Measurements from ENCODE around the gene LACRT.

DNA sequence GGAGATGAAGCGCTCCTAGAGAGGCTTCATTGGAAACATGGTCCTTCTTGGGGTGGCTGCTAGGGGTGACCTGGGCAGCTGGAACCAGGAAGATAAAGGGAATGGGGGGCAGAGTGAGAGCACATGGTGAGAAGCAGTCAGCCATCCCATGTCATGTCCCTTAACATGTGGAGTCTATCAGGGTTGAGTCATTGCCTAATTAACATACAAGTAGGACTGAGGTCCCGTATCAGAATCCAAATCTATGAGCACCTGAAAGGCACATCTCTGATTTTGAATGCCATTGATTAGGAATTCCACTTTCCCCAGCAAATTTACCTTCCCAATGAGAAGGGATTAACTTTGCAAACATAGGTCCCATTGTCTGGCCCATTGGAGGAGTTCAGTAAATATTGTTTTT lies 25.9 kb downstream of the LACRT start:
- TF ChIP-seq, protein P1, sequence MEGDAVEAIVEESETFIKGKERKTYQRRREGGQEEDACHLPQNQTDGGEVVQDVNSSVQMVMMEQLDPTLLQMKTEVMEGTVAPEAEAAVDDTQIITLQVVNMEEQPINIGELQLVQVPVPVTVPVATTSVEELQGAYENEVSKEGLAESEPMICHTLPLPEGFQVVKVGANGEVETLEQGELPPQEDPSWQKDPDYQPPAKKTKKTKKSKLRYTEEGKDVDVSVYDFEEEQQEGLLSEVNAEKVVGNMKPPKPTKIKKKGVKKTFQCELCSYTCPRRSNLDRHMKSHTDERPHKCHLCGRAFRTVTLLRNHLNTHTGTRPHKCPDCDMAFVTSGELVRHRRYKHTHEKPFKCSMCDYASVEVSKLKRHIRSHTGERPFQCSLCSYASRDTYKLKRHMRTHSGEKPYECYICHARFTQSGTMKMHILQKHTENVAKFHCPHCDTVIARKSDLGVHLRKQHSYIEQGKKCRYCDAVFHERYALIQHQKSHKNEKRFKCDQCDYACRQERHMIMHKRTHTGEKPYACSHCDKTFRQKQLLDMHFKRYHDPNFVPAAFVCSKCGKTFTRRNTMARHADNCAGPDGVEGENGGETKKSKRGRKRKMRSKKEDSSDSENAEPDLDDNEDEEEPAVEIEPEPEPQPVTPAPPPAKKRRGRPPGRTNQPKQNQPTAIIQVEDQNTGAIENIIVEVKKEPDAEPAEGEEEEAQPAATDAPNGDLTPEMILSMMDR (optimal IDR thresholded peaks at IDR 0.05 in 1 of 3, IDR thresholded peaks at IDR 0.05 in 1 of 3, conservative IDR thresholded peaks at IDR 0.05 in 1 of 3; ENCODE audit: extremely low read depth in 1 of 3, insufficient read depth in 2 of 3, low read length in 3 of 3), result no peak
- TF ChIP-seq EZH2 (IDR thresholded peaks at IDR 0.05; ENCODE audit: low read length), result no peak

All from keratinocyte (primary cell).